AML-193 (cell line): Measurements from ENCODE around the gene DIPK1A.
"Not testable (repeated sequence)": the region's sequence is repeated elsewhere in the genome, so short reads cannot be mapped to it uniquely, and the experiment has no call there.

Experiments used
- DNase-seq, 2 experiments: peaks; one replicate each; lab custom pipeline; 2025; lab: John Stamatoyannopoulos, UW

The DIPK1A gene

DNA sequence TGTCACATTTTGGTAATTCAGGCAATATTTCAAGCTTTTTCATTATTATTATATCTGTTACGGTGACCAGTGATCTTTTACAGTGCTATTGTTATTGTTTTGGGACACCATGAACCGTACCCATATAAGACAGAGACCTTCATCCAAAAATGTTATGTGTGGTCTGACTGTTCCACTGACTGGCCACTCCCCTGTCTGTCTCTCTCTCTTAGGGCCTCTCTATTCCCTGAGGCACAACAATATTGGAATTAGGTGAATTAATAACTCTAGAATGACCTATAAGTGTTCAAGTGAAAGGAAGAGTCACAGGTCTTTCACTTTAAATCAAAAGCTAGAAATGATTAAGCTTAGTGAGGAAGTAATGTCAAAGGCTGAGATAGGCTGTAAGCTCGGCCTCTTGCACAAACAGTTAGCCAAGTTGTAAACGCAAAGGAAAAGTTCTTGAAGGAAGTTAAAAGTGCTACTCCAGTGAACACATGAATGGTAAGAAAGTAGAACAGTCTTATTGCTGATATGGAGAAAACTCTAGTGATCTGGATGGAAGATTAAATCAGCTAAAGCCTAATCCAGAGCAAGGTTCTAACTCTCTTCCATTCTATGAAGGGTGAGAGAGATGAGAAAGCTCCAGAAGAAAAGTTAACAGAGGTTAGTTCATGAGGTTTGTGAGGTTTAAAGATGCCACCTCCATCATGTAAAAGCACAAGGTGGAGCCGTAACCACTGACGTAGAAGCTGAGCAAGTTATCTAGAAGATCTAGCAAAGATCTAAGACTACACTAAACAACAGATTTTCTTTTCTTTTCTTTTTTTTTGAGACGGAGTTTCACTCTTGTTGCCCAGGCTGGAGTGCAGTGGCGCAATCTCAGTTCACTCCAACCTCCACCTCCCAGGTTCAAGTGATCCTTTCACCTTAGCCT lies 19.7 kb upstream of the DIPK1A start:
- DNase-seq, result no peak

DNA sequence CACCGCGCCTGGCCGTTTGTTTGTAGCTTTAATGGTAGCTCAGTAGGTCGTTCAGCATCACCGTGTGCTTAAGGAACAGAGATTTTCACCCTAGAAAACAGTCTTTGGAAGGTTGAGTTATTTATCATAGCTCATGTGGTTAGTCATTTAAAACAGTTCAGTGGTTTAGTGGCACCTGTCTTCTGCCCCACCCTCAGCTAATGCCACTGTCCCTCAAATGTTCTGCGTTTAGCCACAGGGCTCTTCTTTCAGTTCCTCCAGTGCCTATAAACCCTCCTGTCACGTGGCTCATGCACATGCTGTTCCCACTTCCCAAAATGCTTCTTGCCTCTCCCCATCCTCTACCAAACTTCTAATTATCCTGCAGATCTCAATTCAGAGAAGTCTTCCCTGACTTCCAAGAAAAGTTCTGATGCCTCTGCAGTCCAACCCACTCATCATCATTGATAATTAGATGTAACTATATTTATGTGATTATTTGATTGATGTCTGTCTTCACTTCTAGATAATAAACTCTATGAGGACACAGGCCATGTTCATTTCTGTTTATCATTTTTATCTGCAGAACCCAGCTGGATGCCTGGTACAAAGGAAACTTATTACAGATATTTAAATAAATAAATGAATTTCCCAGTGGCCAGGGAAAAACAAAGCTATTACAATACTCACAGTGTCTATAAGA lies 14.4 kb upstream of the DIPK1A start:
- no peak for DNase-seq

DNA sequence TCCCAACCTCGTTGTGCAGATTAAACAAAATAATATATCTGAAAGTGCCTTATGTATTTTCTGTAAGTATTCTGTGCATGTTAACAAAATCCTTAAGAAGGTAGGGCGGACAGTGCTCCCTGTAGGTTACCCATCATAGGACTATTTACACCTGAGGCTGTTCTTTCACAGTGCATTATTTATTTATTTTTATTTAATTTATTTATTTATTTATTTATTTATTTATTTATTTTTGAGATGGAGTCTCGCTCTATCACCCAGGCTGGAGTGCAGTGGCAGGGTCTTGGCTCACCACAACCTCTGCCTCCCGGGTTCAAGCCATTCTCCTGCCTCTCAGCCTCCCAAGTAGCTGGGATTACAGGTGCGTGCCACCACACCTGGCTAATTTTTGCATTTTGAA lies 12.8 kb upstream of the DIPK1A start:
- not testable (repeated sequence) for DNase-seq

DNA sequence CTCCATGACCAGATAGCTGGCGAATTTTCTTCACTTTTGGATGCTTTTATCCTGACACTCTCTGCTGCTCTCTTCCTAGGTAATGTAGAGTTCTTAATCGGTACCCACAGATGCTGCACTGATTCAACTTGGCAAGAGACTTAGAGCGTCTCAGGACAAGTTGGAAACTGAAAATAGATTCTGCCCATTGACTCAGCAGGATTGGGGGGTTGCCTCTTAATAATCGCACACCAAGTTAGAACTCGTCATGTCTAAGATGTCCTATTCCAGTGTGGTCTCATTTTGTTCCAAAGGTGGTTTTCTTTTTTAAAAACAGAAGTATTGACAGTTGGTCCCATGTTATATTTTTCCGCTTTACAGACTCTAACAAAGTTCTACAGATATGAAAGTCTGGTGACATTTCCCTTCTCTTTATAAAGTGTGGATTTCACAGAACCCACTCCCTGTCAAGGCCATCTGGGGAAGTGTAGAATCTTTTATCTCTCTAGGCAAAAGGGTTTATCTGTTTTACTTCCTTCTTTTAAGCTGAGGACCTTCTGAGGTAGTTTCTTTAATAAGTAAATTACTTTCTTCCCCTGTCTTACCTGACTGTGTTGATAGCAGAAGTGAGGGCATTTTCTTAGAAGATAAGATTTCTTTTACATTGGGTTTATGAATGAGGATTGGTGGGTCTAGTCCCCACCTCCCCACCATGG lies 12.1 kb upstream of the DIPK1A start:
- DNase-seq, result no peak

DNA sequence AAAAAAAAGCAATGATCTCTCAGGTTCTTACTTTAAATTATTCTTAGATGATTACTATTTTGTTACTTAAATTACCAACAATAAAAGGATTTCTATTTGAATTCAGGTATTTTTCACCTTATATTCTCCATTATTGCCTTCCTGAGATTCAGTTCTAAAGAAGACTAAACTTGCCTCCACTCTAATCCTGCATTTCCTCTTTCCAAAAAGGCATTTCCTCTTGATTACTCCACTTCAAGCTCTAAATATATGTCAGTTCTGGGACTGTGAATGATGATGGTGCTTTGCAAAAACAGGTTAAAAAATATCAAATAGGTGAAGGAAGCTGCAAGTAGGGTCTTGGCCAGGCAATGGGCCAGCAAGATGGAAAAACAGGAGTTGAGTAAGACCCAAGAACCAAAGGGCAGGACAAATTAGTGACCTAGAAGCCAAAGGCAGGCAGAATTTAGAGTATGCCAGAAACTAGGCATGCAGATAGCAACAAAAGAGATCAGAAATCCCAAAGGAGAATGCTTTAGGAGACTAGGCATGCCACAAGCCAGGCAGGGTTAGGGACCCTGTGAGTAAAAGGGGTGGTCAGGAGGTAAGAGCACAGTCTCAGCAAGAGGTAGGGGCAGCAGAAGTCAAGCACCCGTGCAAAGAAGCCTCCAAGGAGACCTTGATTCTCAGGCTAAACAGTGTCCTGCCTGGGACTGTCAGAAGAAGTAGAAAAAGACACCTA lies 11.3 kb upstream of the DIPK1A start:
- no peak for DNase-seq

DNA sequence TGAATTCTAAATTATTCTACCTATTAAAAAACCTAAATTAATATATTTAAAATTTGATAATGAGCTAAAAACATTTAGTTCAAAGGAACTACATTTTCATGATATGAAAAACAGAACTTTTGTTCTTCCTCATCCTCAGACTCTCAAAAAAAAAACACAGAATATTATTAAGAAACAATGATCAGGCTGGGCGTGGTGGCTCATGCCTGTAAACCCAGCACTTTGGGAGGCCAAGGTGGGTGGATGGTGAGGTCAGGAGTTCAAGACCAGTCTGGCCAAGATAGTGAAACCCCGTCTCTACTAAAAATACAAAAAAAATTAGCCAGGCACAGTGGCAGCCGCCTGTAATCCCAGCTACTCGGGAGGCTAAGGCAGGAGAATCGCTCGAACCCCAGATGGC lies 10.7 kb upstream of the DIPK1A start:
- DNase-seq, result not testable (repeated sequence)

DNA sequence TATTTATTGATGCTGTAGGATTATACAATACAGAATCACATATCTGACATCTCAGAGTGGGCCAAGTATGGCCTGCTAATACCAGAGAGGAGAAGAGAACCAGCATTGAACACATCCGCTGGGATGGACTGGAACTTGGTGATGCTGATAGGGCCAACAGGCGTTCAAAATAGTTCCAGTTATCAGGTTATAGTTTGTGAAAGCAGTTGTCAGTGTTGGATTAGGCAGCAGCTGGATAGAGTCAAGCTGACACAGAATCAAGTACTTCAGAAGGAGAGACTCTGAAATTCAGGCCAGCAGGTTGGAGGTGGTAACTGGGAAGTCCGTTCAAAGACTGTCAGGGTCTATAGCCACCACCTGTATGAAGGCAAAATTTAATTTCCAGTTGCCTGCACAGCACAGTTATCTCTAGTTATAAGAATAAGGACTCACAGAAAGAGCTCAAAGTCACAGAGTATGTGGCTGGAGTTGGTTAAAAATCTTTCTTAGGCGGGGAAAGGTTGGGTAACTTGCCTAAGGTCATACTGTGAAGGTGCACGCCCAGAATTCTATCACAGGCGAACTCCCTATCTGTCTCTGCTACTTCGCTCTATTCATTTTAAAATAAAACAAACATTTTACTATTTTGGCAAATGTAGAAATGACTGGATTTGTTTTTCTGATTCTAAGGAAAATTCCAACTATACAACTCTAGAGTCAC lies 9.9 kb upstream of the DIPK1A start:
- no peak for DNase-seq

DNA sequence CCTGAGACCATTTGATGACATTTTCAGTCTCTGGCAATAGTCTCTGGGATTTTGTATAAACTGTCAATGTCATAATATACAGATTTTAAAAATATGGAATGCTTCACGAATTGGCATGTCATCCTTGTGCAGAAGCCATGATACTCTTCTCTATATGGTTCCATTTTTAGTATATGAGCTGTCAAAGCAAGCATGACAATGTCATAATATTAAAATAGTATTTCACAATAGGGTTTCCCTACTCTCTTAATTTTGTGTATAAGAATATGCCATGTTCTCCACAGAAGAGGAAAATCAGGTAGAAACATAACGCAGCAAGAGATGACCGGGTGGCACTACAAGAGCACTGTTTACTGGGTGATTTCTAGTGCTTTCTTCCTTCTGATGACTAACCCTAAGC lies 8.3 kb upstream of the DIPK1A start:
- no peak for DNase-seq

DNA sequence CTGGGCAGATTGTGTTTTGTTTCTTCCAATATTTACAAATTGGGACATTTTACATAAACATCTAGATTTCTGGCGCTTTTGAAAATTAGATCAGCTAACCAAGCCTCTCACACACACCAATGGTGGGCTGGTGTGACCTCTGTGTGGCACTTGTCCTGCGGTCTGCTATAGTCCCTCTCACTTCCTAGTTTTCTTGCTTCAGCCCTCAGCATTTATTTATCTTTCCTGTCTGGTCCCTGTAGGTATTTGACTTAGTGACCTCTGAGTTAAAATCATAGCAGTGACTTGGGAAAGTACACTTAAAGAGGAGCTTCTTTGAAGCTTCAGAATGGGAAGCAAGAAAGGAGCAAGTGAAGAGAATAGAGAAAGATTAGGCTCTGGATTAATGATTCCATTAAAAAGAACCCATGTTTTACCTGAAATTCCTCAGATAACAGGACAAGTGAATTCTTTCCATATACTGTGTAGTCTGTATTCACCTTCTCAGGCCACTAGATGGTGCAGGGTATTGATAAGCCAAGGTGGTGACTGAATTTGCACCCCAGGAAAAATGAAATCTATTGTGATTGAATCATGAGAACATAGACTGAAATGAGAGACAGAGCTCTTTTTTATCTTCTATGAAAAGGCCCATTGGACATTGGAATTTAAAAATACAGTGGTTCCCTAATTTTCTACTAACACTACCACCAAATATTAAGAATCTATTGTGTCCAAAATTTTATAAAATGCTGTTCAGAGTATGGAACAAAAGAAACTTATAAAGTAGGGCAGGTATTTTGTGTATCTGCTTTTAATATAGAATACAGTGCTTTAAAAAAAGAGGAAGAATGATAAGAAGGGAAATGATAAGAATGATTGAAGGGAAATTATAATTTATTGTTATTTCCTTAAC lies 7.1 kb upstream of the DIPK1A start:
- DNase-seq, result peak; percentile 13 to 15

DNA sequence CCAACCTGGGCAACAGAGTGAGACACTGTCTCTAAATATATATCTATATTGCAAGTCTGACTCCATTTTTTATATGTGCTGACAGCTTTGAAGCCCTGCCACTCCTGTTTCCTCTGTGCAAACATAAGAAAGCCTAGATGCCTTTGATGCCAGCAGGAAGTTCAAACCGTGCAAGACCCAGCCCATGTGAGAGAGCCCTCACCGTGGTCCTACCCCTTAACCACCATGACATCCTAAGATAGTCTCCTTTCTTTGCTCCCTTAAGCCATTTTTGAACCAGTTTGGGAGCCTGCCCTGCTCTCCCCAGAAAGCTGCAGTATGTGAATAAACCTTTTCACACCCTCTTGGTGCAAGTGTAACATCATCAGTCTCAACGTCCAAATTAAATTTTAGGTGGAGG lies 3.7 kb upstream of the DIPK1A start:
- DNase-seq, result no peak

DNA sequence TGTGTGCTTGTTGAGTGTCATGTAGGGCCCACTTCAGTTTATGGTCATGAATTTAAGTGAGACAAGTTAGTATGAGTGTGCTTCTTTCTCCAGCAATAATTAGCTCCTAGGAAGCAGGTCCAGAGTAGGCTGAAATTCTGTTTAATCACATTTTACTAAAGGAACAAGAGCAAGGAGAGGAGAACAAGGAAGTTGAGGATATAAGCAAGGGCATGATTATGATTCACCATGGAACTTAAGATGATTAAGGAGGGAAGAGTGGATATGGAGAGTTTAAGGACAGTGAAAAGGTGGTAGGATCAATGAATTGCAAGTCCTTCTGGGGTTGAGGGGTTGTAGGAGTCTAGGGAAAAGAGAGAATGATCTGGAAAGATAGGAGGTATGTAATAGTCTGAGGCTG lies 3.1 kb upstream of the DIPK1A start:
- DNase-seq, result no peak

DNA sequence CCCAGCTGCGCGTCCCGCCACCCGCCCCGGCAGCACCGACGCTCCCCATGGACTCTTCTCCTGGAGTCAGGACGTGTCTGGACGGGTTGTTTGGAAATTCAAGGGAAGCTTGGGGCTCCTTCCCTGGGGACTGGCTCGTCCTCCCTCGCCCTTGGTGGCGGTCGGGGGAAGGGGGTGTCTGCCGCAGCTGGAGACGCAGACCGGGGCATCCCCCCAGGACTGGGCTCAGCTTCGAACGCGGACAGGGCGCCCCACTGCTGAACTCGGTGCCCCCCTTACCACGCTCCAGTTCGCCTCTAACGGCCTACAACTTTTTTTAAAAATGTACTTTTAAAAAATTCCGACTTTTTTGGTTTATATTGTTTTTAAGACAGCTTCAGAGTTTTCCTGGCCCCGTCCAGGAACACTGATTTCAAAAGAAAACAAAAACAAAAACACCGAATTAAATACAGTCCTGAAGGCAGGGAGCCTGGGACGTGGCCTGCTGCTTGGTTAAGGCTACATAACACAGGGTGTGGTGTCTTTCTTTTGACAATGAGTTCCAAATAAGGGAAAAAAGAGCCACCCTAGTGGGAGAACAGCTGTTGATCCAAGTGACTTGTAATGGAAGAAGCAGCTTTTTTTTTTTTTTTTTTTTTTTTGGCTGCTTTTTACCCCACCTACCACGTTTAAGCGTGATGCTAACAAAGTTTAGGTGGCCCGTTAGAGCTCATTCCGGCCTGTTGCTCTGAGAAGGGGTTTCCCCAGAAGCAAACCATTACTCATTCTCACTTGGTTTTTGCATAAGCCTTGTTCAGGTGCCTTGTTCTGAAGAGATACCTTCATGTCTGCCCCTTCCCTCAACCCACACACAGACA lies 862 bp upstream of the DIPK1A start:
- no peak for DNase-seq

DNA sequence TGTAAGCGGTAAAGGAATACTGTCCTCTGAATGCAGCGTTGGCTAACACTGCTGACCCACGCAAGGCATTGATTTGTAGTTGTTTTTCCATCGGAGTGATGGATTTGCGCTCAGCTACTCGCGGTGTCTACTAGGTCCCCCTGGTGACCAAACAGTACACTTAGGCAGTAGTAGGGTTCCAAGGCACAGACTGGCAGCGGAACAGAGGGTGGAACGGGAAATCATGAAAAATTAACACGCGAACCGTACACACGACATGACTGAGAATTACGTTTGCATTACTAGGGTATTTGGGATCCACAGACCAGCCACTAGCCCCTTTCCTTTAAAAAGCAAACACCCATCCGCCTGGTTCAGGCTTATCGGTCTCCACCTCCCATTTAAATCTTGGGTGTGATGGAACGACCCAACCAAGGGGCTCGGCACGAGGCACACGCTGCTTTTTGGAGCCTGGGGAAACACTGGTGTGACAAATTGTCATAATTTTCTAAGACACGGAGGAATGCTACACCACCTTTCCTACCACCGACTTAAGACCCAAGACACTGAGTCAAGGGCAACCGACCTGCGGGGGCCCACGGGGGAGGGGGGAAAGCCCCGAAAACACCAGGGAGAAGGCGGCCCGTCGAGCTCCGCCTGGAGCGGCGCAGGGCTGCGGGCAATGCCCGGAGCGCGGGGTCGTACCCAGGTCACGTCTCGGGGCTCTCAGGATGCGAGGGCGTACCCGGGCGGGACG lies 699 bp downstream of the DIPK1A start:
- peak; percentile 65 to 68 for DNase-seq

DNA sequence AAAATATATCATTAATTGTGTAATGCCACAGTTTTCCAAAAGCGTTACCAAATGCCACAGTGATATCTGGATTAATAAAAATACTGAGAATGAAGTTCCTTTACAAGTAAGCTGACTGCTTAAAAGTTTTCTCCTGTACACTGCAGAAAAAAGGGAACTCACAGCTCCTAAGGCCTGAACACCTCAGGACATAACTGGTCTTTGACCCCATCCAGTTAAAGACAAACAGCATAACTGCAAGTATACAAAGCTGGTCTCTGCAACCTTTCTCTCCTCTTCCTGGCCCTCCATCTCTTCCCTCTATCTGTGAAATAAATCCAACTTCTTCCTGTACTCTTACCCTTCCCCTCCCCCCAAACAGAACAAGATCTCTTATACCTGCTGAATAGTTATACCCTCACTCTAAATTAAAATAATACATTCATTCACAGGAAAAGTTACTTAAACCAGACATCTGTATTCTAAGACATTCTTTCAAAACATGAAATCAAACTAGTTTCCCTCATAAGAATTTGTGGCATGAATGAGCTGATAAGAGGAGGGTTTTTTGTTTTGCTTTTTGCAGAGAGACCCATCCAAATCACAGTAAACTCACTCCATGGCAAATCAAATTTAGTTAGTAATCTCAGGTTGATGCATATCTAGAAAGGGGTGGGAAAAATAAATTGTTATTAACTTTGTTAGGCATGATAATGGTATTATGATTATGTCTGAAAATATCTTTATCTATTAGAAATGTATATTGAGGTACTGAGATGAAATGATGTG lies 2.9 kb downstream of the DIPK1A start:
- DNase-seq, result no peak

DNA sequence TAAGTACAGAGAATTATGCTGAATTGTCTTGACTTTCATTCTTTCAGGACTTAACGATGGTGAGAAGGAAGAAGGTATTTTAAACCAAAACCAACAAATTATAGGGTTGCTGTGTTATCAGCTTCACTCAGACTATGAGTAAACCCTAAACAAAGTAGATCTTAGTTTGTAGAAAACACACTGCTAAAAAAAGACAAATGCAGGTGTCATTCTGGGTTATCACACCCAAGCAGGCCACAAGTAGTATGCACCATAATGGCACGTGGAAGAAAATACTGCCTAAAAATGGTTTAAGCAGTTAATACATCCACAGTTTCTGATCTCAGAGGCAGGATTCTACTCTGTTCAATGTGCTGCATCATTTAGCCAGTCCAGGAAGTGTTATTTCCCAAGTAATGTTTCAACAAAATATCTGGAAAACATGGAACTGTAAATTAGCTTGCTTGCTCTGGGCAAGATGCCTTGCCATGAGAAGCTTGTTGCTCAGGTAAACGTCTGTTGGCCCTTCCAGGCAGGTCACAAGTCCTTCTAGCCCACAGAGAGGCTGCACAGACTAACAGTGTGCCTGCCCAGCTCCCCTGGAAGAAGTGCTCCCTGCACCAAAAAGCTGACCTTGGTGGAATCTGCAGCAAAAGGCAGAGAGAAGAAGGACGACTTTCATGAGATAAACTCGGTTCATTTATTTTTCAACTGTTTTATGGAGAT lies 4.1 kb downstream of the DIPK1A start:
- no peak for DNase-seq

DNA sequence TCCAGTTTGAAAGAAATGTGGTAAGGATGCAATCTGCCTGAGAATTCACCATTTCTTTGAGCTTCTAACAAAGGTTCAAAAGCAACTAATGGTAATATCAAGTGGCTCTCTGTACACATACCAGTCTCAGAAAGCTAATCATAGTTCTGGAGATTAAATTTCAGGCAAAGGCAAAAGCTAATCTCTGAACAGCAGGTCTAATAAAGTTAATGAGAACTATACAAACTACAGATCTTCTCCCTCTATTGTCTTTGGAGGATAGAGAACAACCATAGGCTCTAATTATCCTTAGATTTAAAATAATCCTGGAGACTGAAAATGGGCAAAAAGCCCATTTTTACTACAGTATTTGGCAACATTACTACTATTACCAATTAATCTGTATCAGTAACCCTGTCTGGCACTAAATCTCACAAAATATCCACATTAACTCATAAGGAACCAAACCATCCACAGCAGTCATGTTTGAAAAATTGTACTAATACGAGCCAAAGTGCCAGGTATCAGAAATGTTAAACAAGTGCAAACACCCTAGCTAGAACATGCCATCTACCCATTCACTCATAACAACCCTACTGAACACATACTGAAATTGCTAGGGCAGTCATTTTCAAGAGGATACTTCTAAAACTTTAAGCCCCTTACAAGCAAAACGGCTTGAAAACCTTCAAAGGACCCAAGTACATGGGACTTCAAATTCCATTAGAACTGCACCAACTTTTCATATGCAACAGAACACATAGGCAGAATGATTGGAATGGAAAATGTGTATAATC lies 4.8 kb downstream of the DIPK1A start:
- no peak for DNase-seq

DNA sequence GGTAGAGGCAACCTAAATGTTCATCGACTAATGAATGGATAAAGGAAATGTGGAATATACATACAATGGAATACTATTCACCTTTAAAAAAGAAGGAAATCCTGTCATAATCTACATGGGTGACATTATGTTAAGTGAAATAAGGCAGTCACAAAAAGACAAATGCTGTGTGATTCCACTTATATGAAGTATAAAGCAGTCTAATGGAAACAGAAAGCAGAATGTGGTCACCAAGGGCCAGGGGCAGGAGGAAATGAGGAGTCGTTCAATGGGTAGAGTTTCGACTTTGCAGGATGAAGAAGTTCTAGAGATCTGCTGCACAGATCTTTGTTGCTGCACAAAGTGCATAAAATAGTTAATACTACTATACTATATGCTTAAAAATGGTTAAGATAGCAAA lies 7.8 kb downstream of the DIPK1A start:
- DNase-seq, result no peak
